RCC 7860 (cell line): ENCODE data around the gene KRTAP3-2.
A peak's percentile ranks its signal among the peaks of the same experiment; 100 is the strongest.
"Not testable (repeated sequence)": the region's sequence is repeated elsewhere in the genome, so short reads cannot be mapped to it uniquely, and the experiment has no call there.

ENCODE experiments used
- DNase-seq: peaks from one replicate; pipeline ENCODE4 v3.0.0-alpha.2; 2015; ENCODE audit warnings: low spot score
- FAIRE-seq: peaks from 2 replicates; lab custom pipeline; 2012; peaks lifted over from hg19 to GRCh38; lab: Jason Lieb, UNC

KRTAP3-2 gene

GRCh38 chr17:40999563-40999962 lies at the start of gene KRTAP3-2:
Gene KRTAP3-2 (minus strand): TSS chr17:40999906. CDS start chr17:40999853, 53 bp downstream.
- not testable (repeated sequence) for FAIRE-seq

GRCh38 chr17:41049110-41049509 lies 49.4 kb upstream of the KRTAP3-2 start:
- FAIRE-seq = peak; percentile 95
- peak; percentile 84 for DNase-seq

More at GRCh38 chr17:40999563-40999962, at the start of gene KRTAP3-2:
- not testable (repeated sequence) for DNase-seq

GRCh38 chr17:41048441-41048840 lies 48.7 kb upstream of the KRTAP3-2 start:
- no peak for FAIRE-seq
- peak; percentile 45 for DNase-seq

GRCh38 chr17:41046735-41047465 lies 47.2 kb upstream of the KRTAP3-2 start, which contains the start of gene KRTAP2-1:
Gene KRTAP2-1 (minus strand): TSS chr17:41047316. CDS start chr17:41047267, 49 bp downstream.
- not testable (repeated sequence) for FAIRE-seq, DNase-seq

GRCh38 chr17:41042953-41043352 lies 43.2 kb upstream of the KRTAP3-2 start:
- DNase-seq = no peak
- FAIRE-seq = no peak

GRCh38 chr17:41040783-41041571 lies 41.3 kb upstream of the KRTAP3-2 start, which contains the start of gene KRTAP1-1:
Gene KRTAP1-1 (minus strand): TSS chr17:41041450. CDS start chr17:41041397, 53 bp downstream.
- FAIRE-seq, DNase-seq: not testable (repeated sequence)

- DNase-seq (no peak), FAIRE-seq (no peak)
These were observed 38.2 kb upstream of the KRTAP3-2 start for GRCh38 chr17:41037853-41038350.

- not testable (repeated sequence) for FAIRE-seq, DNase-seq
These were observed 34.7 kb upstream of the KRTAP3-2 start, which contains the start of gene KRTAP1-3 for GRCh38 chr17:41034346-41034935. Gene KRTAP1-3 (minus strand): TSS chr17:41034874. CDS start chr17:41034821, 53 bp downstream.

GRCh38 chr17:41029633-41030245 lies 30.0 kb upstream of the KRTAP3-2 start, which contains the start of gene KRTAP1-4:
Gene KRTAP1-4 (minus strand): TSS chr17:41030195. CDS start chr17:41030078, 117 bp downstream.
- DNase-seq = no peak
- no peak for FAIRE-seq

GRCh38 chr17:41026715-41027471 lies 27.2 kb upstream of the KRTAP3-2 start, which contains the start of gene KRTAP1-5:
Gene KRTAP1-5 (minus strand): TSS chr17:41027208. CDS start chr17:41027155, 53 bp downstream.
- FAIRE-seq = no peak
- no peak for DNase-seq

GRCh38 chr17:41024697-41025096 lies 25.0 kb upstream of the KRTAP3-2 start:
- DNase-seq (no peak), FAIRE-seq (no peak)

GRCh38 chr17:41020336-41020735 lies 20.6 kb upstream of the KRTAP3-2 start:
- FAIRE-seq (no peak), DNase-seq (no peak)

GRCh38 chr17:41019415-41019814 lies 19.7 kb upstream of the KRTAP3-2 start:
- DNase-seq (no peak), FAIRE-seq (no peak)

- no peak for DNase-seq
- no peak for FAIRE-seq
These were observed 18.8 kb upstream of the KRTAP3-2 start for GRCh38 chr17:41018541-41018940.

GRCh38 chr17:41016578-41017215 lies 17.0 kb upstream of the KRTAP3-2 start:
- FAIRE-seq (no peak), DNase-seq (no peak)

GRCh38 chr17:41015454-41015853 lies 15.7 kb upstream of the KRTAP3-2 start:
- no peak for DNase-seq

GRCh38 chr17:41013606-41014005 lies 13.9 kb upstream of the KRTAP3-2 start:
- FAIRE-seq = no peak
- DNase-seq = no peak

More at GRCh38 chr17:41015454-41015853, 15.7 kb upstream of the KRTAP3-2 start:
- FAIRE-seq = no peak

GRCh38 chr17:41013181-41013580 lies 13.5 kb upstream of the KRTAP3-2 start:
- no peak for FAIRE-seq
- DNase-seq = no peak
